ENCODE results near the gene ATP6AP1. TPM values are rescaled to one million over a fixed set of nuclear protein-coding genes. Genes with fewer than 3 reads are reported as not detected.

The ATP6AP1 gene
- total and polyA plus RNA-seq, 3 experiments from 2014 or later, result 43.0 to 129 (median 43.2) TPM

- POLR2A ChIA-PET, result no interaction called here
- no peaks in the 10 kb centered on the region for H3K9me3 Mint-ChIP-seq
Observed at GRCh38 chrX:154433605-154434004, 5.1 kb downstream of the ATP6AP1 start.

DNA sequence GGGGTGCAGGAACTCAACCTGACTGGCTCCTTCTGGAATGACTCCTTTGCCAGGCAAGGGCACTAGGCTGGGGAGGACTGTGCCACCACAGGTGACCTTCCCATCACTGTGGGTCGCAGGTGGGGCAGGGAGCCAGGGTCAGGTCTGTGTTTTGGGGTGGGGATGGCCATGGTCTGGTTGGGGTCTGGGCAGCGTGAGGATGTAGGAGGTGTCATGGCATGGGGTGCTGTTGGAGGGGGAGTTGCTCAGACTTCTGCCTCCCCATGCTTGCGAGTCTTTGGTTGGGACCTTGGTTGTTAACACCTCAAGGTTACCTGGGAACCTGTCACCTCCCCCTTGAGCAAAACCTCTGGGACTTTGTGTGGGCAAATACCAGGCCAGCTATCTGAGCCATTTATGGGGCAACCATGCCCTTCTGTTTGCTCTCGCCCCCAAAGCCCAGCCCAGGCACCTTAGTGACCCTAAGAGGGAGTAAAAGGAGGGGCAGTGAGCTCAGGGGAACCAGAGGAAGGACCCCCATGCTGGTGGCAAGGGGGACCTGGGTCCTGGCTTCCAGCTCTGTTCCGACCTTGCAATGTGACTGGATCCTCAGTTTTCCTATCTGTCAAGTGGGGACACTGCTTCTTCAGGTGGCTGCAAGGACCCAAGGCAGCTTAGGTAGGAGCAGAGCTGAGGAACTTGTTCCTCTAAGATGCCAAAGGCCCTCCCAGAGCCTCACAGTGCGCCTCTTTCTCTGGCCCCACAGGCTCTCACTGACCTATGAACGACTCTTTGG is 6.1 kb downstream of the ATP6AP1 start:
- ChIA-PET CTCF (no interaction called here), POLR2A (interaction anchor here (1.2 kb wide), 1 partner anchor 22 kb away, joined by 3 read pairs; no protein-coding TSS in a partner anchor)
- H3K36me3 ChIP-seq (ENCODE audit: insufficient read depth, low read length), result no peaks in the 10 kb centered on the region
- peaks cover 0 to 57% (median 0%) of the 10 kb centered on the region in 3 donors for H3K36me3 Mint-ChIP-seq
- H3K4me3 ChIP-seq (ENCODE audit: low read length), result no peak overlapping the region
- H3K9me3 ChIP-seq (ENCODE audit: low read length), result no peaks in the 10 kb centered on the region
- H3K27ac Mint-ChIP-seq, result peak overlapping the region in 2 of 8 donors; percentile 33 to 64
- H3K27me3 Mint-ChIP-seq, result peaks cover 0 to 16% of the 10 kb centered on the region in 2 donors
- H3K4me1 ChIP-seq (ENCODE audit: insufficient read depth, low read length), result peaks cover 19% of the 10 kb centered on the region
- H3K27ac ChIP-seq (ENCODE audit: low read depth, low read length), result no peak overlapping the region
- peaks cover 20 to 32% (median 24%) of the 10 kb centered on the region in 3 donors for H3K4me1 Mint-ChIP-seq
- no peak for DNase-seq
- H3K9me3 Mint-ChIP-seq, result no peaks in the 10 kb centered on the region
- H3K27me3 ChIP-seq (ENCODE audit: insufficient read depth, low read length, poor library complexity, severe bottlenecking), result no peaks in the 10 kb centered on the region
- H3K4me3 Mint-ChIP-seq, result peak overlapping the region in 1 of 7 donors; percentile 61

More at GRCh38 chrX:154433605-154434004, 5.1 kb downstream of the ATP6AP1 start:
- H3K27ac Mint-ChIP-seq, result peak overlapping the region in 2 of 8 donors; percentile 23 to 29
- peaks cover 26 to 34% (median 27%) of the 10 kb centered on the region in 3 donors for H3K4me1 Mint-ChIP-seq
- H3K4me3 Mint-ChIP-seq, result no peak overlapping the region
- Histone ChIP-seq H3K4me1 (ENCODE audit: insufficient read depth, low read length) (peaks cover 22% of the 10 kb centered on the region), H3K4me3 (ENCODE audit: low read length) (no peak overlapping the region), H3K27me3 (ENCODE audit: insufficient read depth, low read length, poor library complexity, severe bottlenecking) (no peaks in the 10 kb centered on the region), H3K27ac (ENCODE audit: low read depth, low read length) (no peak overlapping the region), H3K9me3 (ENCODE audit: low read length) (no peaks in the 10 kb centered on the region), H3K36me3 (ENCODE audit: insufficient read depth, low read length) (no peaks in the 10 kb centered on the region)
- H3K27me3 Mint-ChIP-seq, result peaks cover 0 to 16% of the 10 kb centered on the region in 2 donors
- DNase-seq, result no peak
- peaks cover 0 to 54% (median 0%) of the 10 kb centered on the region in 3 donors for H3K36me3 Mint-ChIP-seq
- CTCF ChIA-PET, result no interaction called here

GRCh38 chrX:154435171-154435733 is 6.8 kb downstream of the ATP6AP1 start:
- ChIA-PET POLR2A (interaction anchor here (1.2 kb wide), 1 partner anchor 23 kb away, joined by 3 read pairs; no protein-coding TSS in a partner anchor), CTCF (no interaction called here)
- Histone ChIP-seq H3K27me3 (ENCODE audit: insufficient read depth, low read length, poor library complexity, severe bottlenecking) (no peaks in the 10 kb centered on the region), H3K9me3 (ENCODE audit: low read length) (no peaks in the 10 kb centered on the region), H3K36me3 (ENCODE audit: insufficient read depth, low read length) (no peaks in the 10 kb centered on the region), H3K4me1 (ENCODE audit: insufficient read depth, low read length) (peaks cover 17% of the 10 kb centered on the region), H3K4me3 (ENCODE audit: low read length) (no peak overlapping the region), H3K27ac (ENCODE audit: low read depth, low read length) (no peak overlapping the region)
- Mint-ChIP-seq H3K4me1 (peaks cover 17 to 30% (median 21%) of the 10 kb centered on the region in 3 donors), H3K9me3 (no peaks in the 10 kb centered on the region), H3K36me3 (peaks cover 0 to 61% (median 0%) of the 10 kb centered on the region in 3 donors), H3K4me3 (peak overlapping the region in 4 of 7 donors; percentile 16 to 61 (median 38)), H3K27ac (peak overlapping the region in 3 of 8 donors; percentile 7 to 95 (median 33)), H3K27me3 (peaks cover 0 to 16% of the 10 kb centered on the region in 2 donors)
- no peak for DNase-seq

GRCh38 chrX:154436374-154436982 is 8.0 kb downstream of the ATP6AP1 start:
- Mint-ChIP-seq H3K4me1 (peaks cover 14 to 30% (median 16%) of the 10 kb centered on the region in 3 donors), H3K27me3 (peaks cover 0 to 16% of the 10 kb centered on the region in 2 donors), H3K4me3 (peak overlapping the region; percentile 71 to 90 (median 81)), H3K36me3 (peaks cover 0 to 64% (median 0%) of the 10 kb centered on the region in 3 donors), H3K9me3 (no peaks in the 10 kb centered on the region), H3K27ac (peak overlapping the region; percentile 82 to 98 (median 90))
- ChIA-PET POLR2A (no interaction called here), CTCF (no interaction called here)
- Histone ChIP-seq H3K36me3 (ENCODE audit: insufficient read depth, low read length) (no peaks in the 10 kb centered on the region), H3K4me1 (ENCODE audit: insufficient read depth, low read length) (peaks cover 18% of the 10 kb centered on the region), H3K27ac (ENCODE audit: low read depth, low read length) (no peak overlapping the region), H3K9me3 (ENCODE audit: low read length) (no peaks in the 10 kb centered on the region), H3K27me3 (ENCODE audit: insufficient read depth, low read length, poor library complexity, severe bottlenecking) (no peaks in the 10 kb centered on the region), H3K4me3 (ENCODE audit: low read length) (peak overlapping the region; percentile 45)
- peak; percentile 50 to 76 (median 54) for DNase-seq

DNA sequence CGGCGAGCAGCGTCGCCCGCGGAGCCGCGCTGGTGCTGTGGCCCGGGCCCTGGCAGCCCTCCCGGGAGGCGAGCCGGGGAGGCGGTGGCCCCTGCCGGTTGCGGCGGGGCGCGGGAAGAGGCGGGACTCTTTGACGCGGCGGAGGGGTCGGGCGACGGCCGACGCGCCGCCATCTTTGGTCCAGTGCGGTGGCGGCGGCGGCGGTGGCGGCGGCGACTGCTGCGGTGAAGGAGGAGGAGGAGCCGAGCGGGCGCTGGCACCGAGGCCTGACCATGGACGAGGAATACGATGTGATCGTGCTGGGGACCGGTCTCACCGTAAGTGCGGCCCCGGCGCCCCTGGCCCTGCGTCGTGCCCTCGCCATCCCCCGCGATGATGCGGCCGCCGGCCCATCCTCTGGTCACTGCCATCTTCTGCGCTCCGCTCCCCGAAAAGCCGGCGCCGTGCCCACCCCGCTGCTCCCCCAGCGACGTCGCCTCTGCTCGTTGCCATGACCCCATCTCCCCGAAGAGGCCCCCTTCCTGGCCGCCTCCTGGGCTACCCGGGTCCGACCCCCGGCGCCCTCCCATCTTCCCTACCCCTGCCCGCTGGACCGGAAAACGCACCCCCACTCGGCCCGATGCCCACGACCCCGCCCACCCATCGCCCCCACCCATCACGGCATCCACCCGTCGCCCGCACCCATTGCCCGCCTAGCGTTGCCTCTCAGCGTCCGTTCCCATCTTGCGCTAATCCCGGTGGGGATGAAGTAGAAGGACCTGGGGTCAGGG is 8.7 kb downstream of the ATP6AP1 start, which contains the start of gene GDI1:
Gene GDI1, plus strand, starts transcription at position 172 of the 770 bp plus-strand sequence. Its CDS starts 101 bp downstream, at position 273.
- Histone ChIP-seq H3K9me3 (ENCODE audit: low read length) (no peaks in the 10 kb centered on the region), H3K27me3 (ENCODE audit: insufficient read depth, low read length, poor library complexity, severe bottlenecking) (no peaks in the 10 kb centered on the region), H3K36me3 (ENCODE audit: insufficient read depth, low read length) (no peaks in the 10 kb centered on the region), H3K4me3 (ENCODE audit: low read length) (peak within 1 kb of the TSS; percentile 58), H3K27ac (ENCODE audit: low read depth, low read length) (peak within 1 kb of the TSS; percentile 31), H3K4me1 (ENCODE audit: insufficient read depth, low read length) (peaks cover 24% of the 10 kb centered on the region)
- DNase-seq, result peak; percentile 56 to 76 (median 61)
- CTCF ChIA-PET, result no interaction called here
- POLR2A ChIA-PET, result no interaction called here
- Mint-ChIP-seq H3K4me1 (peaks cover 20 to 34% (median 22%) of the 10 kb centered on the region in 3 donors), H3K9me3 (no peaks in the 10 kb centered on the region), H3K36me3 (peaks cover 0 to 64% (median 0%) of the 10 kb centered on the region in 3 donors), H3K4me3 (peak within 1 kb of the TSS; percentile 81 to 94 (median 86)), H3K27ac (peak within 1 kb of the TSS; percentile 87 to 98 (median 92)), H3K27me3 (peaks cover 0 to 16% of the 10 kb centered on the region in 2 donors)

DNA sequence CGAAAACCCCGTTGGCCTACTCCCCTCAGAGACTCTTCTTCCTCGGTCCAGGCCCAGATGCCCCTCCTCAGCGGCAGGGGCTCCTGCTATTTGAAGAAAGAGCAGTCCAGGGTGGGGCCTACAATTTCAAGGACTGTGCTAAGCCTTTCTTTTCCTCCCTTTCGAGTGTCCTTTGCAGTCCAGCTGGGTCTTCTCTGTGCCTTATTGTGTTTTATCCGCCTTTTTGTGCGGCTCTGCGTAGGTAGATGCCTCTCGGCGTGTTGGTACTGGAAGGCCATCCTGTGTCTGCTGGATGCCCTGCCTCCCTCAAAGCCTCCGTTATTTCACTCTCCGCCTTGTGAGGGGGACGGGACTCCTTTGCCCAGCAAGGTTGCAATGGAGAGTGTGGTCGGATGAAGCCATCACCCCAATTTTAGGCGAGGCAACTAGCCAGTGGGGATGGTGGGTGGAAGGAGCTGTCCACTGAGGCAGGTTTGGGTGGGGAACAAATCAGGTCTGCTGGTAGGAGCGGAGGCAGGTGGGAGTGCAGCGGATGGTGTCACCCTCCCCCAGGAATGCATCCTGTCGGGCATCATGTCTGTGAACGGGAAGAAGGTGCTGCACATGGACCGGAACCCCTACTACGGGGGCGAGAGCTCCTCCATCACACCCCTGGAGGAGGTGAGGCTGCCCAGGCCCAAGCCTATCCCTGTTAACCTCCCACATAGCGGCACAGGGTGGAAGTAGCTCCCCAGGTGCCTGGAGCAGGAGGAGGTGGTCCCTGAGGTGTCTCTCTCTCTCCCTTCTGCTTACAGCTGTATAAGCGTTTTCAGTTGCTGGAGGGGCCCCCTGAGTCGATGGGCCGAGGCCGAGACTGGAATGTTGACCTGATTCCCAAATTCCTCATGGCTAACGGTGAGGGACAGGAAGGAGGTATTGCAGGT is 9.8 kb downstream of the ATP6AP1 start:
- Mint-ChIP-seq H3K36me3 (peaks cover 0 to 59% (median 0%) of the 10 kb centered on the region in 3 donors), H3K4me3 (peak overlapping the region; percentile 81 to 94 (median 86)), H3K27me3 (peaks cover 0 to 16% of the 10 kb centered on the region in 2 donors), H3K4me1 (peaks cover 20 to 39% (median 22%) of the 10 kb centered on the region in 3 donors), H3K27ac (peak overlapping the region; percentile 66 to 97 (median 88)), H3K9me3 (no peaks in the 10 kb centered on the region)
- Histone ChIP-seq H3K4me1 (ENCODE audit: insufficient read depth, low read length) (peaks cover 24% of the 10 kb centered on the region), H3K36me3 (ENCODE audit: insufficient read depth, low read length) (no peaks in the 10 kb centered on the region), H3K9me3 (ENCODE audit: low read length) (no peaks in the 10 kb centered on the region), H3K27ac (ENCODE audit: low read depth, low read length) (peak overlapping the region; percentile 31), H3K27me3 (ENCODE audit: insufficient read depth, low read length, poor library complexity, severe bottlenecking) (no peaks in the 10 kb centered on the region), H3K4me3 (ENCODE audit: low read length) (peak overlapping the region; percentile 58)
- ChIA-PET CTCF (no interaction called here), POLR2A (no interaction called here)
- no peak for DNase-seq

GRCh38 chrX:154439841-154440240 is 11.4 kb downstream of the ATP6AP1 start:
- H3K4me1 Mint-ChIP-seq, result peaks cover 20 to 43% (median 22%) of the 10 kb centered on the region in 3 donors
- CTCF ChIA-PET, result no interaction called here
- Histone ChIP-seq H3K4me1 (ENCODE audit: insufficient read depth, low read length) (peaks cover 33% of the 10 kb centered on the region), H3K36me3 (ENCODE audit: insufficient read depth, low read length) (no peaks in the 10 kb centered on the region), H3K27ac (ENCODE audit: low read depth, low read length) (no peak overlapping the region), H3K9me3 (ENCODE audit: low read length) (no peaks in the 10 kb centered on the region), H3K4me3 (ENCODE audit: low read length) (no peak overlapping the region), H3K27me3 (ENCODE audit: insufficient read depth, low read length, poor library complexity, severe bottlenecking) (no peaks in the 10 kb centered on the region)
- DNase-seq, result no peak
- H3K27ac Mint-ChIP-seq, result peak overlapping the region in 3 of 8 donors; percentile 47 to 90 (median 64)
- H3K36me3 Mint-ChIP-seq, result peaks cover 0 to 47% (median 0%) of the 10 kb centered on the region in 3 donors
- POLR2A ChIA-PET, result no interaction called here
- peak overlapping the region in 1 of 7 donors; percentile 31 for H3K4me3 Mint-ChIP-seq
- peaks cover 0 to 12% of the 10 kb centered on the region in 2 donors for H3K27me3 Mint-ChIP-seq
- no peaks in the 10 kb centered on the region for H3K9me3 Mint-ChIP-seq
